Bronchial epithelial cell (primary cell): ENCODE results near the gene PEX10. TPM values are rescaled to one million over a fixed set of nuclear protein-coding genes. Genes with fewer than 3 reads are reported as not detected.

ENCODE experiments used
- DNase-seq: peaks from one replicate; pipeline ENCODE4 v3.0.0-alpha.2; 2010; ENCODE audit warnings: low read depth
- FAIRE-seq: peaks from 2 replicates; lab custom pipeline; 2011; peaks lifted over from hg19 to GRCh38; lab: Jason Lieb, UNC
- H3K27me3 ChIP-seq: 2 replicates; pipeline ENCODE4 v1.5.1; 2011; ENCODE audit warnings: low read length; ENCODE audit not compliant: control insufficient read depth, insufficient read depth
- H3K36me3 ChIP-seq: 2 replicates; pipeline ENCODE4 v1.5.1; 2011; ENCODE audit warnings: low read length; ENCODE audit not compliant: control insufficient read depth, insufficient read depth
- H3K4me3 ChIP-seq: 2 replicates; pipeline ENCODE4 v1.5.1; 2011; ENCODE audit warnings: mild to moderate bottlenecking, low read depth, low read length, control low read depth
- CTCF ChIP-seq: IDR thresholded peaks from 2 replicates; pipeline ENCODE4 v1.5.1; 2011; ENCODE audit warnings: mild to moderate bottlenecking, moderate library complexity, low read length, control low read depth, inconsistent platforms; ENCODE audit not compliant: insufficient read depth, severe bottlenecking
- total RNA-seq: library from RNA; depleted of rRNA; stranded (reverse); fragments of >200 nt; gene quantifications from 2 replicates; pipeline ENCODE4 v1.2.1, GENCODE V29; 2014

PEX10 gene
- total RNA-seq, 1 donor from 2014 or later, result 30.0 TPM

GRCh38 chr1:2449636-2450454, 37.5 kb upstream of the PEX10 start:
- Histone ChIP-seq H3K4me3 (no peak overlapping the region), H3K27me3 (no peaks in the 10 kb centered on the region), H3K36me3 (peaks cover 8% of the 10 kb centered on the region)
- FAIRE-seq, result peak; percentile 50
- DNase-seq, result peak; percentile 47
- no peak for TF ChIP-seq CTCF

- no peak for TF ChIP-seq CTCF
- Histone ChIP-seq H3K36me3 (peaks cover 6% of the 10 kb centered on the region), H3K4me3 (no peak overlapping the region), H3K27me3 (no peaks in the 10 kb centered on the region)
- FAIRE-seq, result no peak
- no peak for DNase-seq
These were observed 35.7 kb upstream of the PEX10 start for GRCh38 chr1:2448098-2448445.

- TF ChIP-seq CTCF, result no peak
- H3K36me3 ChIP-seq, result peaks cover 7% of the 10 kb centered on the region
- no peak for DNase-seq
- no peaks in the 10 kb centered on the region for H3K27me3 ChIP-seq
- H3K4me3 ChIP-seq, result no peak overlapping the region
- no peak for FAIRE-seq
These were observed 35.1 kb upstream of the PEX10 start for GRCh38 chr1:2447276-2448097.

- DNase-seq (no peak), FAIRE-seq (no peak)
- Histone ChIP-seq H3K27me3 (no peaks in the 10 kb centered on the region), H3K36me3 (peaks cover 8% of the 10 kb centered on the region), H3K4me3 (no peak overlapping the region)
- no peak for TF ChIP-seq CTCF
These were observed 34.5 kb upstream of the PEX10 start for GRCh38 chr1:2446861-2447260.

GRCh38 chr1:2446394-2446793, 34.0 kb upstream of the PEX10 start:
- Histone ChIP-seq H3K27me3 (no peaks in the 10 kb centered on the region), H3K4me3 (no peak overlapping the region), H3K36me3 (peaks cover 10% of the 10 kb centered on the region)
- no peak for FAIRE-seq
- DNase-seq, result no peak
- no peak for TF ChIP-seq CTCF
